Panc1 (cell line): ENCODE measurements around the gene MYCBP2. TPM values are rescaled to one million over a fixed set of nuclear protein-coding genes. Genes with fewer than 3 reads are reported as not detected.

Experiments
- ATAC-seq: fragments of 200-7000 bp; cut with Tn5 transposase; 2 replicates; pipeline ENCODE4 v1.9.1; 2020; ENCODE audit warnings: mild to moderate bottlenecking, moderate library complexity
- BruUV-seq: library from RNA; stranded (reverse); fragments of 400-500 nt; replicated peaks from 2 replicates; lab custom pipeline; 2021; lab: Mats Ljungman, UMichigan
- CTCF ChIA-PET: fragments of 300-600 bp; sonication (Branson Sonifier 250); formaldehyde crosslinking; loops from one replicate; lab custom pipeline; 2022; ENCODE audit warnings: antibody characterized with exemption; lab: Charles Lee
- POLR2A ChIA-PET: fragments of 300-600 bp; sonication (Branson Sonifier 250); formaldehyde crosslinking; loops from one replicate; lab custom pipeline; 2022; ENCODE audit warnings: antibody characterized with exemption; lab: Charles Lee
- DNase-seq: peaks from one replicate; pipeline ENCODE4 v3.0.0-alpha.2; 2010; ENCODE audit warnings: low read depth, low spot score
- H3K27ac ChIP-seq: 2 replicates; pipeline ENCODE4 v1.5.1; 2011; ENCODE audit warnings: mild to moderate bottlenecking, low read length, inconsistent platforms
- H3K27me3 ChIP-seq: fragments of 200-500 bp; sonication (Bioruptor generic); 2 replicates; pipeline ENCODE4 v1.6.0; 2014; ENCODE audit warnings: low read length, inconsistent platforms; ENCODE audit not compliant: control insufficient read depth, insufficient read depth
- H3K36me3 ChIP-seq: fragments of 200-500 bp; sonication (Bioruptor generic); 2 replicates; pipeline ENCODE4 v1.5.1; 2014; ENCODE audit warnings: inconsistent platforms, mild to moderate bottlenecking, low read length, moderate library complexity; ENCODE audit not compliant: control insufficient read depth, insufficient read depth
- H3K4me1 ChIP-seq: 2 replicates; pipeline ENCODE4 v1.5.1; 2011; ENCODE audit warnings: inconsistent platforms, mild to moderate bottlenecking, low read length, moderate library complexity; ENCODE audit not compliant: control insufficient read depth, insufficient read depth
- H3K4me3 ChIP-seq, 2 experiments: 2 replicates each; pipeline ENCODE4 v1.5.1; 2011 to 2012; ENCODE audit warnings: low read depth in 2 of 2, low read length in 2 of 2, mild to moderate bottlenecking in 2 of 2, inconsistent platforms in 1 of 2, moderate library complexity in 1 of 2
- H3K9me3 ChIP-seq: fragments of 200-500 bp; sonication (Bioruptor generic); 2 replicates; pipeline ENCODE4 v1.5.1; 2014; ENCODE audit warnings: low read depth, mild to moderate bottlenecking, inconsistent platforms, low read length, moderate library complexity; ENCODE audit not compliant: control insufficient read depth, insufficient read depth
- POLR2AphosphoS5 ChIP-seq: IDR thresholded peaks from 2 replicates; pipeline ENCODE4 v1.6.1; 2012; ENCODE audit warnings: mild to moderate bottlenecking, low read depth, low read length, moderate library complexity
- REST ChIP-seq, 2 experiments: IDR thresholded peaks; 2 replicates each; pipeline ENCODE4 v1.6.1; 2011 to 2012; ENCODE audit warnings: low read depth in 2 of 2, control low read depth in 1 of 2, low read length in 1 of 2, mild to moderate bottlenecking in 1 of 2, moderate library complexity in 1 of 2; ENCODE audit not compliant: insufficient read depth in 1 of 2
- SIN3A ChIP-seq: IDR thresholded peaks from 2 replicates; pipeline ENCODE4 v1.6.1; 2012; ENCODE audit warnings: low read depth, mild to moderate bottlenecking, low read length, moderate library complexity, borderline replicate concordance; ENCODE audit not compliant: insufficient read depth
- TCF7L2 ChIP-seq: IDR thresholded peaks from 2 replicates; pipeline ENCODE4 v1.6.1; 2011; ENCODE audit warnings: mild to moderate bottlenecking, low read depth, low read length, inconsistent platforms
- in situ Hi-C: cut with HindIII; loops from 2 replicates; pipeline ENCODE4 v1.10.0; 2016; ENCODE audit warnings: low sequenced_read_pairs, low pct_unique_long_range_greater_than_20kb
- intact Hi-C: fragments of 100-400 bp; cut with micrococcal nuclease; formaldehyde crosslinking; loops from one replicate; pipeline ENCODE4 v1.10.0; 2022; ENCODE audit not compliant: unreplicated experiment
- total RNA-seq: library from RNA; stranded (reverse); gene quantifications from one replicate; pipeline ENCODE4 v1.2.1, GENCODE V29; 2021; ENCODE audit not compliant: unreplicated experiment
- TF ChIP-seq, protein P1 (sequence below): fragments of 450-650 bp; IDR thresholded peaks from 2 replicates; pipeline ENCODE4 v1.5.1; 2017; ENCODE audit warnings: mild to moderate bottlenecking

The MYCBP2 gene
- total RNA-seq, 1 experiment from 2014 or later, result 41.4 TPM

DNA sequence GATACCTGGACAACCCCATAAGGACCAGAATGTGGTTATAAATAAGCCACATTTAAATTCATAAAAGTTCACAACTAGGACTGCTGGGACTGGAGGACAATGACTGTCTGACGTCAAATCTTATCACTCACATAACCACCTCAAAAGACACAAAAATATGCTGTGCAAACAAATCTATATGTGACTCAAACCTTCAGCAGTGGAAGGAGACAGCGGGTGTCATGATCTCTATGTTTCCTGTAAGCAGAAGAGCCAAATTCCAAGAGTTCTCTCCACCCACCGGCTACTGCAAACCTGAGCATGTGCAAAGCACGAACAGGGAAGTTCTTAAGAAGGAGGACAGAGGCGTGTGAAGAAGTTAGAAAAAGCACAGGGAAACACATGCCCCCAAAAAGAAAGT lies 113.2 kb downstream of the MYCBP2 start:
- TF ChIP-seq TCF7L2 (no peak), REST (IDR thresholded peaks at IDR 0.05; ENCODE audit: insufficient read depth in 1 of 2, low read depth in 2 of 2, low read length in 1 of 2) (no peak), SIN3A (no peak), POLR2AphosphoS5 (no peak)
- TF ChIP-seq, protein P1, sequence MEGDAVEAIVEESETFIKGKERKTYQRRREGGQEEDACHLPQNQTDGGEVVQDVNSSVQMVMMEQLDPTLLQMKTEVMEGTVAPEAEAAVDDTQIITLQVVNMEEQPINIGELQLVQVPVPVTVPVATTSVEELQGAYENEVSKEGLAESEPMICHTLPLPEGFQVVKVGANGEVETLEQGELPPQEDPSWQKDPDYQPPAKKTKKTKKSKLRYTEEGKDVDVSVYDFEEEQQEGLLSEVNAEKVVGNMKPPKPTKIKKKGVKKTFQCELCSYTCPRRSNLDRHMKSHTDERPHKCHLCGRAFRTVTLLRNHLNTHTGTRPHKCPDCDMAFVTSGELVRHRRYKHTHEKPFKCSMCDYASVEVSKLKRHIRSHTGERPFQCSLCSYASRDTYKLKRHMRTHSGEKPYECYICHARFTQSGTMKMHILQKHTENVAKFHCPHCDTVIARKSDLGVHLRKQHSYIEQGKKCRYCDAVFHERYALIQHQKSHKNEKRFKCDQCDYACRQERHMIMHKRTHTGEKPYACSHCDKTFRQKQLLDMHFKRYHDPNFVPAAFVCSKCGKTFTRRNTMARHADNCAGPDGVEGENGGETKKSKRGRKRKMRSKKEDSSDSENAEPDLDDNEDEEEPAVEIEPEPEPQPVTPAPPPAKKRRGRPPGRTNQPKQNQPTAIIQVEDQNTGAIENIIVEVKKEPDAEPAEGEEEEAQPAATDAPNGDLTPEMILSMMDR, result no peak
- no peaks in the 10 kb centered on the region for H3K4me1 ChIP-seq
- DNase-seq (no peak), ATAC-seq (no peak)
- H3K27me3 ChIP-seq, result no peaks in the 10 kb centered on the region
- CTCF ChIA-PET, result no interaction called here
- no peaks in the 10 kb centered on the region for H3K9me3 ChIP-seq
- in situ Hi-C loops, result no loop called here
- POLR2A ChIA-PET, result no interaction called here
- intact Hi-C loops, result no loop called here
- BruUV-seq, result no TSS peak
- H3K4me3 ChIP-seq, result no peak overlapping the region
- H3K36me3 ChIP-seq, result no peaks in the 10 kb centered on the region; the same call in 1 of the 2 replicates
- H3K27ac ChIP-seq, result no peak overlapping the region

DNA sequence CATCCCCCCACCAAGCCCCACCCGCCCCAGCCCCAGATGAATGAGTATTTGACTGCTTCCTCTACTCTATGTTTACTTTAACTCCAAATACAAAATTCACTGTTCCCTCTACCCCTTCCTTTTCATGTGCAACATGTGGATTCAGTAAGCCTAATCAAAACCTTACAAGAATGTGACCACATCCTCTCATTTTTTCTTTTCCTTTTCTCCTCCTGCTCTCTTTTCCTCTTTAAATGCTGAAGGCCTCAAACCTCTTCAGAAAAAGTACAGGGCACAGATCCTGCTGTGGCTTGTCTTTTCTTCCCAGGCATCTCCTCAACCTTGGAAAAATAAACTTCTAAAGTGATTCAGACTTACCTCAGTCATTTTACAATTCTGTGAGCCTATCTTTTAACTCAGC lies 119.0 kb downstream of the MYCBP2 start:
- no peak for ATAC-seq

More for the DNA sequence above, 119.0 kb downstream of the MYCBP2 start:
- Histone ChIP-seq H3K36me3 (no peaks in the 10 kb centered on the region; the same call in none of the 2 replicates), H3K4me1 (no peaks in the 10 kb centered on the region), H3K27me3 (no peaks in the 10 kb centered on the region), H3K27ac (no peak overlapping the region), H3K4me3 (no peak overlapping the region), H3K9me3 (no peaks in the 10 kb centered on the region)
- no peak for DNase-seq
- BruUV-seq, result no TSS peak
- TF ChIP-seq, protein P1, result no peak
- TF ChIP-seq TCF7L2 (no peak), POLR2AphosphoS5 (no peak), SIN3A (no peak), REST (IDR thresholded peaks at IDR 0.05; ENCODE audit: insufficient read depth in 1 of 2, low read depth in 2 of 2, low read length in 1 of 2) (no peak)
- intact Hi-C loops (no loop called here), in situ Hi-C loops (no loop called here)
- CTCF ChIA-PET, result no interaction called here
- POLR2A ChIA-PET, result no interaction called here
